AG08395 (cell line): ENCODE results near the gene SPACA4.
A peak's percentile ranks its signal among the peaks of the same experiment; 100 is the strongest.
"Not testable (repeated sequence)": the region's sequence is repeated elsewhere in the genome, so short reads cannot be mapped to it uniquely, and the experiment has no call there.

Experiments used
- DNase-seq: peaks from one replicate; pipeline ENCODE4 v3.0.0; 2012; ENCODE audit warnings: mixed read lengths, low spot score

Gene SPACA4

GRCh38 chr19:48618916-48619691 is 12.6 kb downstream of the SPACA4 start, which contains the start of the genes RPL18 and SPHK2:
RPL18 (minus strand) TSS chr19:48619178; CDS start chr19:48619143, 35 bp downstream.
SPHK2 (plus strand) TSS chr19:48619506; CDS start chr19:48620515, 1,009 bp downstream.
- peak; percentile 98 for DNase-seq

- no peak for DNase-seq
Measured at GRCh38 chr19:48619692-48620585, 13.4 kb downstream of the SPACA4 start.

GRCh38 chr19:48623556-48624066 is 17.1 kb downstream of the SPACA4 start:
- no peak for DNase-seq

- peak; percentile 96 for DNase-seq
Measured at GRCh38 chr19:48624067-48624594, 17.6 kb downstream of the SPACA4 start.

GRCh38 chr19:48624791-48625723 is 18.5 kb downstream of the SPACA4 start:
- DNase-seq: no peak

GRCh38 chr19:48625891-48626327 is 19.4 kb downstream of the SPACA4 start:
- DNase-seq: no peak

GRCh38 chr19:48627201-48627864 is 20.8 kb downstream of the SPACA4 start:
- DNase-seq: no peak

- no peak for DNase-seq
Measured at GRCh38 chr19:48627865-48628314, 21.3 kb downstream of the SPACA4 start.

GRCh38 chr19:48628486-48629296 is 22.1 kb downstream of the SPACA4 start:
- DNase-seq: no peak

GRCh38 chr19:48629297-48629598 is 22.7 kb downstream of the SPACA4 start:
- DNase-seq: no peak

- no peak for DNase-seq
Measured at GRCh38 chr19:48629599-48630295, 23.2 kb downstream of the SPACA4 start.

GRCh38 chr19:48630296-48631063 is 23.9 kb downstream of the SPACA4 start:
- DNase-seq: no peak

GRCh38 chr19:48631225-48631624 is 24.7 kb downstream of the SPACA4 start:
- no peak for DNase-seq

GRCh38 chr19:48632286-48632685 is 25.7 kb downstream of the SPACA4 start:
- DNase-seq: not testable (repeated sequence)

- DNase-seq: no peak
Measured at GRCh38 chr19:48632692-48633147, 26.2 kb downstream of the SPACA4 start.

- no peak for DNase-seq
Measured at GRCh38 chr19:48633148-48634035, 26.9 kb downstream of the SPACA4 start.

- no peak for DNase-seq
Measured at GRCh38 chr19:48634036-48634342, 27.4 kb downstream of the SPACA4 start.
